Muscle of leg (tissue), 11 donors: Measurements from ENCODE around the gene PPFIBP1. TPM values are rescaled to one million over a fixed set of nuclear protein-coding genes. Genes with fewer than 3 reads are reported as not detected.
"Not testable (repeated sequence)": the region's sequence is repeated elsewhere in the genome, so short reads cannot be mapped to it uniquely, and the experiment has no call there.

Experiments used
- DNase-seq: peaks from one replicate; pipeline ENCODE4 v3.0.0; 2013
- H3K27ac ChIP-seq: one replicate; pipeline ENCODE4 v1.5.1; 2013; ENCODE audit warnings: mild to moderate bottlenecking, low read length, control low read depth
- H3K27me3 ChIP-seq: one replicate; pipeline ENCODE4 v1.6.1; 2013; ENCODE audit warnings: low read length; ENCODE audit not compliant: control insufficient read depth, insufficient read depth
- H3K36me3 ChIP-seq: one replicate; pipeline ENCODE4 v1.6.1; 2013; ENCODE audit warnings: low read length; ENCODE audit not compliant: control insufficient read depth, insufficient read depth
- H3K4me1 ChIP-seq: one replicate; pipeline ENCODE4 v1.6.1; 2013; ENCODE audit warnings: low read length; ENCODE audit not compliant: control insufficient read depth, insufficient read depth
- H3K4me3 ChIP-seq: one replicate; pipeline ENCODE4 v1.5.1; 2013; ENCODE audit warnings: low read length, control low read depth
- H3K9me3 ChIP-seq: replicated peaks from 2 replicates; pipeline ENCODE4 v1.6.1; 2013; ENCODE audit warnings: low read depth, low read length; ENCODE audit not compliant: control insufficient read depth
- WGBS: methylation state at CpG from one replicate; pipeline ENCODE4 v1.1.5; 2013; ENCODE audit warnings: missing lambda C conversion rate; ENCODE audit not compliant: insufficient coverage; 5-methylcytosine and 5-hydroxymethylcytosine counted together
- polyA plus RNA-seq, 8 donors: library from polyadenylated mRNA; unstranded; fragments of 120-200 nt; gene quantifications; one replicate each; pipeline versions ENCODE4 v1.2.1 to v1.2.3, GENCODE V29; 2013; ENCODE audit warnings: inconsistent platforms in 1 of 8, low replicate concordance in 1 of 8; ENCODE audit not compliant: insufficient read length in 8 of 8, insufficient read depth in 1 of 8
- total RNA-seq: library from RNA; stranded (reverse); fragments of 120-200 nt; gene quantifications from one replicate; pipeline ENCODE4 v1.2.4, GENCODE V29; 2013

Gene PPFIBP1
- total and polyA plus RNA-seq, 9 donors: 24.1 to 51.4 (median 37.3) TPM

DNA sequence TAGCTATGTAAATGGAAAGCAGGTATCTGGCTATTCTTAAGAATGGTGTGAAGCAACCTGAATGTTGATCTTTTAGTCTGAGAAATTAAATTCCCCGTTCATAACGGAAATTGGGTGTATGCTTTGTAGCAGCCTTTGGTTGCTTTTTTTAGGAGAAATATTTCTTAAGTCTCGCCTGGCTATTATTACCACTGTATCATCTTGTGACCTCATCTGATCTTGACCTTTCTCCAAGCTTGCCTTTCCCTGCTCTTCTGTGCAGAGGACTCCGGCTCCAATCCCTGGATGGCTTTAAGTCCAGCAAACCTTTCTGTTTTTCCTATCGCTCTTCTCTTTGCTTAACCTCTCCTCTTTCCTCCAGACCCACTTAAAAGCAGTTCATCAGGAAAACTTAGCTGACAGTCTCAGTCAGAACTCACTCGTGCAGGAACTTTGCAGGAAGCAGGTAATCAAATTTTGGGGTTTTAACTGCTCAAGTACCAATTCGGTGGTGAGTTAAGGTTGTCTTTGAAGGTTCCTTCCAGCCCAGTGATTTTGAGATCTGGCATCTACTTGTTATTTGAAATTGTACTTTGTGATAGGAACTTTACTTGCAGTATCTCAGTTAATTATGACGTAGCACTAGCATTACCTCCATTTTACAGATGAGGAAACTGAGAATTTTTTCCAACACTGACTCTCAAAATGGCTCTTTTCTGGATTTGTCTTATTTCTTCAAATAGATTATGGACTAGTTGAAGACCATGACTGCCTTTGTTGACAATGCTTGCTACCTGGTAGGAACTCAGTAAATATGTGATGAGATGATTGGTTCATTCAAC is 14.1 kb downstream of the PPFIBP1 start:
- Histone ChIP-seq H3K4me1 (peaks cover 7% of the 10 kb centered on the region), H3K27me3 (no peaks in the 10 kb centered on the region), H3K9me3 (no peaks in the 10 kb centered on the region), H3K4me3 (no peak overlapping the region), H3K27ac (no peak overlapping the region), H3K36me3 (peaks cover 3% of the 10 kb centered on the region)
- 66% methylated on average over 2 of the region's 8 CpGs for WGBS
- DNase-seq: no peak

DNA sequence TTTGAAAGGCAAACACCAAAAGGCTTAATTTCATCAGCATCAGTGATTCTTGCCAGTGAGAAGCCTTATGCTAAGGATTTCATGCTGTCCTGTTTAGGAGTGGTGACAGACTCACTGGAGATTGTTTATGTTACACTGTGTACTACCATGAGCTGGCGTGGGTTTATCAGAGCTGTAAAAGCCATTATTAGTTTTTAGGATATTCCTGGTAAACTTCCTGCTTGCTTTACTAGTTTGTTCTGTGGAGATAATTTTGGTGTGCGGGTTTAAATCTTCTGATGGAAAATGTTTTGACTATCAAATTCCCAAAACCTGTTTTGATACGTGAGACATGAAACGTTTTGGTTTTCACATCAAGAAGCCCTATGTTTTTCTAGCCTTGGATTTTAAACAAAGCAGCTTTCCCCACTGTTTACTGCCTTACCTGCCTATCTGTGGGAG is 15.2 kb downstream of the PPFIBP1 start:
- DNase-seq: no peak
- no peak overlapping the region for H3K27ac ChIP-seq
- peaks cover 3% of the 10 kb centered on the region for H3K36me3 ChIP-seq
- no CpG with 5 or more reads among the region's 4 CpGs for WGBS
- peaks cover 7% of the 10 kb centered on the region for H3K4me1 ChIP-seq
- no peaks in the 10 kb centered on the region for H3K27me3 ChIP-seq
- no peak overlapping the region for H3K4me3 ChIP-seq
- no peaks in the 10 kb centered on the region for H3K9me3 ChIP-seq

DNA sequence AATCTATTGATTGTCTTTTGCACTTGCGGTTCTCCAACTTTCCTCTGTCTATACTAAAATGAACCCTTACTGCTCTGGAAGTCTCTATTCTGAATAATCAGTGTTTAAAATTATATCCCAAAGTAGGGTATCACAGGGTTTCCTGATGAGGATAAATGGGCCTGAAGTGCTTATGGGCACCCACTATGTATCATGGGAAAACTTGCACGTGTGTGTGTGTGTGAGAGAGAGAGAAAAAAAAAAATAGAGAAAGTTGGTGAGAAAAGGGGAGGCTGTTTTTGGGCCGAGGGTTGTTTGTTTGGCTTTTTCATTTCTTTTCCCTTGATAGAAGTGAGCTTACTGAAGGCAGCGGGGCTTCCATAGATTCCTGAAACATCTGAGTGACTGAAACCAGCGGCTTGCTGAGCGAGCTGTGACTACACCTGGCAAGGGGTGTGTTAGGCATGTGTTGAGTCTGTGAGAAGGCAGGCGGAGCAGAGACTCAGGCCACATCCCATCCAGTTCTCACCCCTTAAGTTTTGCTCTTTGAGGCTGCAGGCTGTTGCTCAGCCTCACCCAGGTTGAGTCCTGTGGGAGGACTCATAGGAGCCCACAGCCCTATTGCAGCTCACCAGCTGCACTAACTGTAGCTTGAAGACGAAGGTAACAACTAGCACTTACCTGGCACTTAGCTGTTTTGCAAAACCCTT is 17.2 kb downstream of the PPFIBP1 start:
- 64% methylated on average over 4 of the region's 8 CpGs for WGBS
- H3K4me1 ChIP-seq: peaks cover 17% of the 10 kb centered on the region
- no peak overlapping the region for H3K27ac ChIP-seq
- DNase-seq: no peak
- no peaks in the 10 kb centered on the region for H3K27me3 ChIP-seq
- H3K9me3 ChIP-seq: no peaks in the 10 kb centered on the region
- no peak overlapping the region for H3K4me3 ChIP-seq
- peaks cover under 1% of the 10 kb centered on the region for H3K36me3 ChIP-seq

DNA sequence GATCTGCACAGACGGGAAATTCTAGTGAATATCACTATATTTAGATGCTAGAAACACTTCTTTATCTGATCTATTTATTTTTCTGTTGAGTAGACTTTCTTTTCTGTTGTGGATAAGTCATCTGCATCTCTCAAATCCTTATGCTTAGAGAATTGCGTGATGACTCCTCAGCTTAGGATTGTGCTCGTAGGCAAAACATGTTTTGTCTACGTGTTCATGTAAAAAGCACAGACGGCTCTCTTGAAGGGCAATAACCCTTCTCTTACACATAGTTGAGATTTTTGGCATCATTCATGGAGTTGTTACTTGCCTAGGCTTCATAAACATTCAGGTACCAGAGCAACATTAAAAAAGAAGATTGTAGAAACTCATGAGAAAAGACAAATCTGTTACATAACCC is 18.6 kb downstream of the PPFIBP1 start:
- WGBS: 40% methylated on average over 2 of the region's 5 CpGs
- no peaks in the 10 kb centered on the region for H3K36me3 ChIP-seq
- H3K4me1 ChIP-seq: peaks cover 20% of the 10 kb centered on the region
- DNase-seq: no peak
- no peaks in the 10 kb centered on the region for H3K9me3 ChIP-seq
- no peak overlapping the region for H3K27ac ChIP-seq
- H3K4me3 ChIP-seq: no peak overlapping the region
- H3K27me3 ChIP-seq: no peaks in the 10 kb centered on the region

DNA sequence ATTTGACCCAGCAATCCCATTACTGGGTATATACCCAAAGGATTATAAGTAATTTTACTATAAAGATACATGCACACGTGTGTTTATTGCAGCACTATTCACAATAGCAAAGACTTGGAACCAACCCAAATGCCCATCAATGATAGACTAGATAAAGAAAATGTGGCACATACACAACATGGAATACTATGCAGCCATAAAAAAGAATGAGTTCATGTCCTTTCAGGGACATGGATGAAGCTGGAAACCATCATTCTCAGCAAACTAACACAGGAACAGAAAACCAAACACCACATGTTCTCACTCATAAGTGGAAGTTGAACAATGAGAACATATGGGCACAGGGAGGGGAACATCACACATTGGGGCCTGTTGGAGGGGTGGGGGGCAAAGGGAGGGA is 20.9 kb downstream of the PPFIBP1 start:
- H3K4me1 ChIP-seq: peaks cover 27% of the 10 kb centered on the region
- H3K27me3 ChIP-seq, H3K36me3 ChIP-seq, H3K4me3 ChIP-seq, DNase-seq, H3K27ac ChIP-seq, H3K9me3 ChIP-seq: not testable (repeated sequence)
- no CpG with 5 or more reads among the region's 1 CpG for WGBS

DNA sequence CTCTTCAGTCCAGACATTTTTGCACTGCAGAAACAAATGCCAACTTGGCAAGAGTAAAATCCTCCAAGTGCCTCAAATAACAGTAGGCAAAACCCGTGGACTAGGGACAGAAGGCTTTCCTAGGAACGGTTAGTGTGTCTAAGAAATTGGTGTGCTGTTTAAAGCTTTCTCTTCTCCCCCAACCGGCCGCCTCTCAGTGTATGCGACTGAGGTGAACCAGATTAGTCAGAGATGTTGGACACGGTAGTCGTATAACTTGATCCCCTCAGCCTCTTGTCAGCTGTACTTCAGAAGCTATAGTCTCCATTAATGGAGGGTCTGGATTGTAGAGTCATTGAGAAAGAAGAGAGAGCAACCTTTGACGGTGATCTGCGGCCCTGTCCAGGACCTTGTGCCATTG is 21.7 kb downstream of the PPFIBP1 start:
- Histone ChIP-seq H3K4me1 (peaks cover 31% of the 10 kb centered on the region), H3K36me3 (no peaks in the 10 kb centered on the region), H3K9me3 (no peaks in the 10 kb centered on the region), H3K27me3 (no peaks in the 10 kb centered on the region), H3K27ac (peak overlapping the region; percentile 39), H3K4me3 (no peak overlapping the region)
- WGBS: 81% methylated on average over 2 of the region's 9 CpGs
- no peak for DNase-seq

DNA sequence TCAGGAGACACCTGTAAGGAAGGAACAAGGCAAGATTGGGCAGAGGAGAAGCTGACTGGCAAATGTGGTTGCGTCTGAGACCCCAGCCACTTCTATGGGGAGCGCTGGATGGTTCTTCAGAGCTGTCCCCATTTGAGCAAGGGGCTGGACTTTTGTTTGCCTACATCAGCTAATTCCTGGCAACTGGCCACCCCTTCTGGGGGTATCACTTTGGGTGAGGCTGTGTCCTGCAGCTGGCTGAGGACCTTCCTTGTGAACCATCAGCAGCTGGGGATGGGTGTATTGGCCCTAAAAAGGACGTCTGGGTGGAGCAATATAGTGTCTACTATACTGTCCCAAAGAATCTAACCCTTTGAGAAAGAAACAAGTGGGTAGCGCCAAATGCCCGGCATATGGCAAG is 23.6 kb downstream of the PPFIBP1 start:
- Histone ChIP-seq H3K27me3 (no peaks in the 10 kb centered on the region), H3K9me3 (no peaks in the 10 kb centered on the region), H3K27ac (no peak overlapping the region), H3K36me3 (no peaks in the 10 kb centered on the region), H3K4me3 (no peak overlapping the region), H3K4me1 (peaks cover 37% of the 10 kb centered on the region)
- DNase-seq: no peak
- 100% methylated on average over 1 of the region's 5 CpGs for WGBS

DNA sequence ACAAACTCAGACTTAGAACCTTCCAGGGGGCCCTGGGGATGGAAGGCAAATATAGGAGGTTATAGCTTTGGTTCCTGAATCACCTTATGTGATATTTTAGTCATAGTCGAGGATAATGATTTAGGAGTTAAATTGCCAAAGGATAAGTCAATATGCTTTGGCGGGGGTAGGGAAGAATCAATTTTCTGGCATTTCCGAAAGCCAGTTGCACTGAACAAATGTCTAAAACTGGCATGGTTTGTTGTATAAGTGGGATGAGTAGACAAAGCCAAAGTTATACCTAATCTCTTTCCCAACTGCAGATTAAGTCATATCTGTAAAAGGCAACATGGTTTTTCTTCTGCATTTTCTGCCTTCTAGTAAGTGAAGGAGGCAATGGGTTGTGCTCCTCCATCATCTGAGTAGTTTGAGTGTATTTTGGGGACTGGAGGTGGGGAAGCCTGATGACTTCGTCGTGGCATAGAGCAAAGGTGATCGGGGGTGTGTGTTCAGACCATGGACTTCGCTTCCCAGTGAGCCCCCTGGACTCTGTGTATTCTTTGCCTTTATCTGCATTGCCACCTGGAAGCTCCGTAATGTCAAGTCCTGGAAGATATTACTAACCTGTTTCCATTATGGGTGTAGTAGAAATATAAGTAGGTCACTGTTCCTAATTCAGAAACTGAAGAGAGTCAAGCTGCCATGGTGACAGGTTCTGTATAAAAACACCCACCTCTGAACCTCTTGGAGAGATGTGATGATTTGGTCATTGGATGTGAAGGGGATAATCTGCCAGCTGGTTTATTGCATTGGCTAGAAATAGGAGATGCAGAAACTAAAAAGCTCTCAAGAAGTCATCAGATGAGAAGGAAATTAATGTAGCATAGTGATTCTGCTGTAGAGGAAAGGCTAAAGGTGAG is 24.5 kb downstream of the PPFIBP1 start:
- DNase-seq: no peak
- no peak overlapping the region for H3K27ac ChIP-seq
- H3K36me3 ChIP-seq: no peaks in the 10 kb centered on the region
- H3K27me3 ChIP-seq: no peaks in the 10 kb centered on the region
- no peak overlapping the region for H3K4me3 ChIP-seq
- H3K9me3 ChIP-seq: no peaks in the 10 kb centered on the region
- WGBS: 91% methylated on average over 5 of the region's 8 CpGs
- peaks cover 46% of the 10 kb centered on the region for H3K4me1 ChIP-seq

DNA sequence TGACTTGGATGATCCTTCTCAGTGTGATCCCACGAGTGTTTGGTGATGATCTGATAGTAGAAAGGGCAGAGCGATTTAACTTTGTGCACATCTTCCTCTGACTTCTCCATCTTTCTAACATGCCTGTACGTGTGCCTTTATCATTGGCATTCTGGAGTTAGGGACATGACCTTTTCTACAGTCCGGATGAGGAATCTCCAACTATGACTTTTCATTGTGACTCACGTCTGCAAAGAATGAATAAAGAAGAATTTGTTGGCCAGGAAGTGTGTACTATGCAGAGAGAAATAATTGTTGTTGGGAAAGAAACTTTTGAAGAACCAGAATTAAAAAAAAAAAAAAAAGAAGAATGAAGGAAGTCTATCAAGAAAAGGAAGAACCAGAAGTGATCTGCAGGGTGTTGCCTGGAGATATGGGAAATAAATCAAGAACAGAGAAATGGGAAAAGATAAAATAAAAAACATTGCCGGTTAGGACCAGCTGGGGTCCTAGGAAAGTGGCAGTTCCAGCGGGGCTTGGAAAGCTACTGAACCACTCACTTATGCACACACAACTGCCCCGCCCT is 25.3 kb downstream of the PPFIBP1 start:
- Histone ChIP-seq H3K4me3 (no peak overlapping the region), H3K4me1 (peaks cover 54% of the 10 kb centered on the region)
- no peak for DNase-seq

More for the DNA sequence above, 25.3 kb downstream of the PPFIBP1 start:
- H3K27me3 ChIP-seq: no peaks in the 10 kb centered on the region
- no peaks in the 10 kb centered on the region for H3K36me3 ChIP-seq
- no peaks in the 10 kb centered on the region for H3K9me3 ChIP-seq
- no CpG with 5 or more reads among the region's 8 CpGs for WGBS
- peak overlapping the region; percentile 66 for H3K27ac ChIP-seq
